NOMO-1 (cell line): ENCODE results near the gene IL21R.

Experiments
- DNase-seq, 2 experiments: peaks; one replicate each; lab custom pipeline; 2025; ENCODE audit not compliant: unreplicated experiment in 2 of 2; lab: John Stamatoyannopoulos, UW

The IL21R gene

GRCh38 chr16:27462200-27462845 is 60.3 kb downstream of the IL21R start:
- DNase-seq: no peak

- DNase-seq: no peak
These were observed 61.1 kb downstream of the IL21R start for GRCh38 chr16:27462846-27463682.

- no peak for DNase-seq
These were observed 62.0 kb downstream of the IL21R start for GRCh38 chr16:27463741-27464591.

GRCh38 chr16:27464626-27465482 is 62.9 kb downstream of the IL21R start:
- DNase-seq: no peak

GRCh38 chr16:27465483-27465879 is 63.5 kb downstream of the IL21R start:
- DNase-seq: no peak

GRCh38 chr16:27468941-27469531 is 67.1 kb downstream of the IL21R start:
- no peak for DNase-seq

GRCh38 chr16:27470567-27471431 is 68.8 kb downstream of the IL21R start:
- no peak for DNase-seq

- no peak for DNase-seq
These were observed 69.7 kb downstream of the IL21R start for GRCh38 chr16:27471661-27472060.

GRCh38 chr16:27472091-27473020 is 70.4 kb downstream of the IL21R start:
- no peak for DNase-seq

GRCh38 chr16:27473101-27473900 is 71.3 kb downstream of the IL21R start:
- DNase-seq: no peak

GRCh38 chr16:27474041-27474440 is 72.1 kb downstream of the IL21R start:
- DNase-seq: no peak

GRCh38 chr16:27474921-27475320 is 72.9 kb downstream of the IL21R start:
- no peak for DNase-seq

- DNase-seq: no peak
These were observed 73.6 kb downstream of the IL21R start for GRCh38 chr16:27475561-27475960.

- DNase-seq: no peak
These were observed 74.3 kb downstream of the IL21R start for GRCh38 chr16:27476240-27476639.

GRCh38 chr16:27480761-27481160 is 78.8 kb downstream of the IL21R start:
- DNase-seq: no peak

GRCh38 chr16:27481282-27481934 is 79.4 kb downstream of the IL21R start:
- DNase-seq: no peak
